ENCODE results near the gene BNC2.

GRCh38 chr9:16387382-16387781, 483.1 kb downstream of the BNC2 start:
- TF ChIP-seq CTCF (IDR thresholded peaks at IDR 0.05) (no peak), POLR2A (IDR thresholded peaks at IDR 0.05) (no peak)
